ENCODE data around the gene NFKBIE. TPM values are rescaled to one million over a fixed set of nuclear protein-coding genes. Genes with fewer than 3 reads are reported as not detected.

Gene NFKBIE
- total and polyA plus RNA-seq, 9 of the 15 experiments (the other 6 are each of a cell fraction or from before 2014, with no cell fraction given) = 2.1 to 16.4 (median 11.7) TPM

DNA sequence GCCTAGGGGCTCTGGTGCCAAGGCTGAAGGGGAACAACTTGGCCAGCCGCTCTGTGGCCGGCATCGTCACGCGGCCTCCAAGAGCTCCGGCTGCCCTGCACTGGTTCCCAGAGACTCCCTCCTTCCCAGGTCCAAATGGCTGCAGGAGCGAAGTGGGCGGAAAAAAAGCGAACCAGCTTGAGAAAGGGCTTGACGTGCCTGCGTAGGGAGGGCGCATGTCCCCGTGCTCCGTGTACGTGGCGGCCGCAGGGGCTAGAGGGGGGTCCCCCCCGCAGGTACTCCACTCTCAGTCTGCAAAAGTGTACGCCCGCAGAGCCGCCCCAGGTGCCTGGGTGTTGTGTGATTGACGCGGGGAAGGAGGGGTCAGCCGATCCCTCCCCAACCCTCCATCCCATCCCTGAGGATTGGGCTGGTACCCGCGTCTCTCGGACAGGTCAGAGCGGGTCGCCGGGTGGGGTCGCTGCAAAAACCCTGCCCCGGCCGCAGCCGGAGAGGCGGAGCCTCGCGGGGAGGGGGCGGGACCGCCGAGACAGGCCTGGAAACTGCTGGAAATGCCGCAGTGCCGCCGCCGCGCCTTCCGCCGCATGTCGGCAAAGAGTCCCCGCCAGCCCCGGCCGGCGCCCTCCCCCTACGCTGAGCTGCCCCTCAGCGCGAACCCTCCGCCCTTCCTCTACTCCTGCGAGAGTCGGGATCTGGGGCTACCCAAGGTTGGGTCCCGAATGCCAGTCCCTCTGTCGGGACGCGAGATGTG is 19.3 kb downstream of the NFKBIE start (continued):
- TF ChIP-seq NEUROD1 (IDR thresholded peaks at IDR 0.05; ENCODE audit: borderline replicate concordance, low read depth, low read length, partially characterized antibody) (peak; percentile 55), TAF7 (tag; IDR thresholded peaks at IDR 0.05) (no peak), HIVEP1 (CRISPR knock-in tag; IDR thresholded peaks at IDR 0.05) (no peak), CBX2 (IDR thresholded peaks at IDR 0.05; ENCODE audit: insufficient read depth, low read length, poor library complexity, severe bottlenecking) (no peak), CEBPG (CRISPR knock-in tag; IDR thresholded peaks at IDR 0.05) (no peak), CEBPG (tag; conservative IDR thresholded peaks at IDR 0.05 in 1 of 2, IDR thresholded peaks at IDR 0.05 in 1 of 2) (no peak), ASH1L (IDR thresholded peaks at IDR 0.05; ENCODE audit: borderline replicate concordance, low read depth, partially characterized antibody) (no peak), ZNF408 (CRISPR knock-in tag; IDR thresholded peaks at IDR 0.05; ENCODE audit: low read depth) (no peak), NR2C1 (IDR thresholded peaks at IDR 0.05) (no peak), NR2C1 (tag; IDR thresholded peaks at IDR 0.05) (no peak), HDAC8 (tag; IDR thresholded peaks at IDR 0.05) (no peak), IRF2 (CRISPR knock-in tag; IDR thresholded peaks at IDR 0.05) (no peak), MEIS2 (IDR thresholded peaks at IDR 0.05; ENCODE audit: partially characterized antibody) (peak; percentile 34), ZNF174 (CRISPR knock-in tag; IDR thresholded peaks at IDR 0.05) (no peak), ZFP30 (CRISPR knock-in tag; IDR thresholded peaks at IDR 0.05; ENCODE audit: borderline replicate concordance) (no peak), KLF6 (CRISPR knock-in tag; IDR thresholded peaks at IDR 0.05; ENCODE audit: borderline replicate concordance) (no peak)
- TF ChIP-seq, protein P1, sequence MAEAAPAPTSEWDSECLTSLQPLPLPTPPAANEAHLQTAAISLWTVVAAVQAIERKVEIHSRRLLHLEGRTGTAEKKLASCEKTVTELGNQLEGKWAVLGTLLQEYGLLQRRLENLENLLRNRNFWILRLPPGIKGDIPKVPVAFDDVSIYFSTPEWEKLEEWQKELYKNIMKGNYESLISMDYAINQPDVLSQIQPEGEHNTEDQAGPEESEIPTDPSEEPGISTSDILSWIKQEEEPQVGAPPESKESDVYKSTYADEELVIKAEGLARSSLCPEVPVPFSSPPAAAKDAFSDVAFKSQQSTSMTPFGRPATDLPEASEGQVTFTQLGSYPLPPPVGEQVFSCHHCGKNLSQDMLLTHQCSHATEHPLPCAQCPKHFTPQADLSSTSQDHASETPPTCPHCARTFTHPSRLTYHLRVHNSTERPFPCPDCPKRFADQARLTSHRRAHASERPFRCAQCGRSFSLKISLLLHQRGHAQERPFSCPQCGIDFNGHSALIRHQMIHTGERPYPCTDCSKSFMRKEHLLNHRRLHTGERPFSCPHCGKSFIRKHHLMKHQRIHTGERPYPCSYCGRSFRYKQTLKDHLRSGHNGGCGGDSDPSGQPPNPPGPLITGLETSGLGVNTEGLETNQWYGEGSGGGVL (CRISPR knock-in tag; IDR thresholded peaks at IDR 0.05) = no peak
- TF ChIP-seq, protein P2, sequence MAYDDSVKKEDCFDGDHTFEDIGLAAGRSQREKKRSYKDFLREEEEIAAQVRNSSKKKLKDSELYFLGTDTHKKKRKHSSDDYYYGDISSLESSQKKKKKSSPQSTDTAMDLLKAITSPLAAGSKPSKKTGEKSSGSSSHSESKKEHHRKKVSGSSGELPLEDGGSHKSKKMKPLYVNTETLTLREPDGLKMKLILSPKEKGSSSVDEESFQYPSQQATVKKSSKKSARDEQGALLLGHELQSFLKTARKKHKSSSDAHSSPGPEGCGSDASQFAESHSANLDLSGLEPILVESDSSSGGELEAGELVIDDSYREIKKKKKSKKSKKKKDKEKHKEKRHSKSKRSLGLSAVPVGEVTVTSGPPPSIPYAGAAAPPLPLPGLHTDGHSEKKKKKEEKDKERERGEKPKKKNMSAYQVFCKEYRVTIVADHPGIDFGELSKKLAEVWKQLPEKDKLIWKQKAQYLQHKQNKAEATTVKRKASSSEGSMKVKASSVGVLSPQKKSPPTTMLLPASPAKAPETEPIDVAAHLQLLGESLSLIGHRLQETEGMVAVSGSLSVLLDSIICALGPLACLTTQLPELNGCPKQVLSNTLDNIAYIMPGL (CRISPR knock-in tag; IDR thresholded peaks at IDR 0.05) = no peak
- TF ChIP-seq, protein P3, sequence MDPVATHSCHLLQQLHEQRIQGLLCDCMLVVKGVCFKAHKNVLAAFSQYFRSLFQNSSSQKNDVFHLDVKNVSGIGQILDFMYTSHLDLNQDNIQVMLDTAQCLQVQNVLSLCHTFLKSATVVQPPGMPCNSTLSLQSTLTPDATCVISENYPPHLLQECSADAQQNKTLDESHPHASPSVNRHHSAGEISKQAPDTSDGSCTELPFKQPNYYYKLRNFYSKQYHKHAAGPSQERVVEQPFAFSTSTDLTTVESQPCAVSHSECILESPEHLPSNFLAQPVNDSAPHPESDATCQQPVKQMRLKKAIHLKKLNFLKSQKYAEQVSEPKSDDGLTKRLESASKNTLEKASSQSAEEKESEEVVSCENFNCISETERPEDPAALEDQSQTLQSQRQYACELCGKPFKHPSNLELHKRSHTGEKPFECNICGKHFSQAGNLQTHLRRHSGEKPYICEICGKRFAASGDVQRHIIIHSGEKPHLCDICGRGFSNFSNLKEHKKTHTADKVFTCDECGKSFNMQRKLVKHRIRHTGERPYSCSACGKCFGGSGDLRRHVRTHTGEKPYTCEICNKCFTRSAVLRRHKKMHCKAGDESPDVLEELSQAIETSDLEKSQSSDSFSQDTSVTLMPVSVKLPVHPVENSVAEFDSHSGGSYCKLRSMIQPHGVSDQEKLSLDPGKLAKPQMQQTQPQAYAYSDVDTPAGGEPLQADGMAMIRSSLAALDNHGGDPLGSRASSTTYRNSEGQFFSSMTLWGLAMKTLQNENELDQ (CRISPR knock-in tag; IDR thresholded peaks at IDR 0.05; ENCODE audit: borderline replicate concordance) = no peak
- TF ChIP-seq, protein P4, sequence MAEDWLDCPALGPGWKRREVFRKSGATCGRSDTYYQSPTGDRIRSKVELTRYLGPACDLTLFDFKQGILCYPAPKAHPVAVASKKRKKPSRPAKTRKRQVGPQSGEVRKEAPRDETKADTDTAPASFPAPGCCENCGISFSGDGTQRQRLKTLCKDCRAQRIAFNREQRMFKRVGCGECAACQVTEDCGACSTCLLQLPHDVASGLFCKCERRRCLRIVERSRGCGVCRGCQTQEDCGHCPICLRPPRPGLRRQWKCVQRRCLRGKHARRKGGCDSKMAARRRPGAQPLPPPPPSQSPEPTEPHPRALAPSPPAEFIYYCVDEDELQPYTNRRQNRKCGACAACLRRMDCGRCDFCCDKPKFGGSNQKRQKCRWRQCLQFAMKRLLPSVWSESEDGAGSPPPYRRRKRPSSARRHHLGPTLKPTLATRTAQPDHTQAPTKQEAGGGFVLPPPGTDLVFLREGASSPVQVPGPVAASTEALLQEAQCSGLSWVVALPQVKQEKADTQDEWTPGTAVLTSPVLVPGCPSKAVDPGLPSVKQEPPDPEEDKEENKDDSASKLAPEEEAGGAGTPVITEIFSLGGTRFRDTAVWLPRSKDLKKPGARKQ (CRISPR knock-in tag; IDR thresholded peaks at IDR 0.05) = no peak
